Body of pancreas (tissue), 4 donors: ENCODE measurements around the gene ABCC6. TPM values are rescaled to one million over a fixed set of nuclear protein-coding genes. Genes with fewer than 3 reads are reported as not detected.

ENCODE experiments used
- ATAC-seq: fragments of 150-250 bp; one replicate; pipeline ENCODE4 v1.9.1; 2016
- DNase-seq, 4 donors: peaks; one replicate each; pipeline ENCODE4 v3.0.0-alpha.2; 2019
- H3K27ac ChIP-seq, 4 donors: fragments of 200-600 bp; sonication (generic); 1 replicate in 3 of 4; 2 replicates in 1 of 4; pipeline versions ENCODE4 v1.5.1 to v1.6.1; 2016 to 2019; ENCODE audit warnings: mild to moderate bottlenecking in 1 of 4, mixed read lengths in 1 of 4, moderate library complexity in 1 of 4
- H3K27me3 ChIP-seq, 2 donors: fragments of 200-600 bp; sonication (generic); one replicate each; pipeline ENCODE4 v1.6.0; 2016; ENCODE audit warnings: mild to moderate bottlenecking in 1 of 2
- H3K36me3 ChIP-seq, 2 donors: fragments of 200-600 bp; sonication (generic); replicated peaks in 1 of 2; 2 replicates each; pipeline ENCODE4 v1.5.1; 2016; ENCODE audit warnings: low read depth in 2 of 2; ENCODE audit not compliant: insufficient read depth in 1 of 2
- H3K4me1 ChIP-seq: fragments of 200-600 bp; sonication (generic); one replicate; pipeline ENCODE4 v1.6.0; 2016
- H3K4me3 ChIP-seq, 2 donors: fragments of 200-600 bp; sonication (generic); 1 replicate in 1 of 2; 2 replicates in 1 of 2; pipeline ENCODE4 v1.5.1; 2016 to 2019
- H3K9me3 ChIP-seq, 3 donors: fragments of 200-600 bp; sonication (generic); 1 replicate in 2 of 3; 2 replicates in 1 of 3; pipeline ENCODE4 v1.5.1; 2016
- POLR2A ChIP-seq, 3 donors: fragments of 450-650 bp; IDR thresholded peaks; one replicate each; pipeline ENCODE4 v1.6.1; 2016; ENCODE audit warnings: antibody characterized with exemption in 3 of 3, mild to moderate bottlenecking in 2 of 3
- WGBS, 2 donors: methylation state at CpG; one replicate each; pipeline ENCODE4 v1.1.5; 2017; 5-methylcytosine and 5-hydroxymethylcytosine counted together
- intact Hi-C: fragments of 100-400 bp; cut with DNase I; formaldehyde crosslinking; loops from one replicate; pipeline ENCODE4 v1.15.1; 2023
- total RNA-seq, 2 donors: library from RNA; depleted of rRNA; stranded (reverse); fragments of >200 nt; gene quantifications; one replicate each; pipeline ENCODE4 v1.1.0, GENCODE V29; 2016
- TF ChIP-seq, protein P1 (sequence below), 7 experiments: fragments of 450-650 bp in 4 of 7; fragments of 200-600 bp in 3 of 7; sonication (generic) in 3 of 7; IDR thresholded peaks; one replicate each; pipeline ENCODE4 v1.5.1; 2016 to 2019; ENCODE audit warnings: antibody characterized with exemption in 7 of 7

ABCC6 gene
- total RNA-seq, 2 donors from 2014 or later: 19.4 to 45.1 TPM

DNA sequence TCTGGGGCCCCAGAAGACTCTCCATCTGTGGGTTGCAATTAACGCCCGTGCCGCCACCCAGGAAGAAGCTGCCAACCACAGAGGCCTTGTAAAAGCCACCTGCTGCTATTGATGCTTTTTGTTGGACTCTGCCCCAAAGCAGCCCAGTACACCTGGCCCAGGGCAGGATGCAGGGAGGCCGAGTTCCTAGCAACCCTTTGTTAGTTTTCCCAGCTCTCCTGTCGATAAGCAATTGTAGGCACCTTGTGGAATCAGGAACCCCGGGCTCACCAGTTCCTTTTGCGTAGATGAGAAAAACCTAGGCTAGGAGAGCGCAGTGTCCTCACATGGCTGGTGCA is 103.3 kb downstream of the ABCC6 start:
- DNase-seq: peak in 2 of 4 donors; percentile 57 to 59
- Histone ChIP-seq H3K36me3 (peaks cover 0 to 3% of the 10 kb centered on the region in 2 donors), H3K9me3 (no peaks in the 10 kb centered on the region), H3K4me3 (no peak overlapping the region), H3K27me3 (no peaks in the 10 kb centered on the region), H3K27ac (peak overlapping the region in 1 of 4 donors; percentile 5), H3K4me1 (no peaks in the 10 kb centered on the region)
- intact Hi-C loops: loop anchor here (5.0 to 10.0 kb wide), 2 partner anchors 248 to 355 kb away; no protein-coding TSS in a partner anchor
- TF ChIP-seq, protein P1, sequence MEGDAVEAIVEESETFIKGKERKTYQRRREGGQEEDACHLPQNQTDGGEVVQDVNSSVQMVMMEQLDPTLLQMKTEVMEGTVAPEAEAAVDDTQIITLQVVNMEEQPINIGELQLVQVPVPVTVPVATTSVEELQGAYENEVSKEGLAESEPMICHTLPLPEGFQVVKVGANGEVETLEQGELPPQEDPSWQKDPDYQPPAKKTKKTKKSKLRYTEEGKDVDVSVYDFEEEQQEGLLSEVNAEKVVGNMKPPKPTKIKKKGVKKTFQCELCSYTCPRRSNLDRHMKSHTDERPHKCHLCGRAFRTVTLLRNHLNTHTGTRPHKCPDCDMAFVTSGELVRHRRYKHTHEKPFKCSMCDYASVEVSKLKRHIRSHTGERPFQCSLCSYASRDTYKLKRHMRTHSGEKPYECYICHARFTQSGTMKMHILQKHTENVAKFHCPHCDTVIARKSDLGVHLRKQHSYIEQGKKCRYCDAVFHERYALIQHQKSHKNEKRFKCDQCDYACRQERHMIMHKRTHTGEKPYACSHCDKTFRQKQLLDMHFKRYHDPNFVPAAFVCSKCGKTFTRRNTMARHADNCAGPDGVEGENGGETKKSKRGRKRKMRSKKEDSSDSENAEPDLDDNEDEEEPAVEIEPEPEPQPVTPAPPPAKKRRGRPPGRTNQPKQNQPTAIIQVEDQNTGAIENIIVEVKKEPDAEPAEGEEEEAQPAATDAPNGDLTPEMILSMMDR (IDR thresholded peaks at IDR 0.05): no peak
- TF ChIP-seq POLR2A (IDR thresholded peaks at IDR 0.05): no peak
- 32 to 40% methylated on average over 3 to 8 of the region's 8 CpGs for WGBS, 2 donors
- ATAC-seq: peak; percentile 52

DNA sequence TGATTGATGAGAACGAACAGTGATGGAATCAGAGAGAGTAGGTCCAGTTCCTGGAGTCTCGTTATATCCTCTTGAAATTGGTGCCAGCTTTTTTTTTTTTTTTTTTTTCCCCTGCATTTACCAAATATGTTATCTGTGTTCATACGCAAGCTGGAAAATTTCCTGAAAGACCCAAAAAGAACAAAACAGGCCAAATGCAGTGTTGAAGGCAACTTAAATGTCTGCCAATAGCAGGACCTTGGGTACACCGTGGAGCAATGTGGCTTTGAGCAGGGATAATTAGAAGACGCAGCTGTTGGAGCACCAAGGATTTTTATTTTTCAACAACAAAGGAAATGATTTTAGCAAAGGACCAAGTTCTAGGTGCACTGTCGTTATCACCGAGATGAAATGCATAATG is 105.0 kb downstream of the ABCC6 start:
- Histone ChIP-seq H3K27ac (no peak overlapping the region), H3K27me3 (no peaks in the 10 kb centered on the region), H3K9me3 (no peaks in the 10 kb centered on the region), H3K36me3 (peaks cover 0 to 3% of the 10 kb centered on the region in 2 donors), H3K4me3 (no peak overlapping the region), H3K4me1 (no peaks in the 10 kb centered on the region)
- intact Hi-C loops: no loop called here
- TF ChIP-seq POLR2A (IDR thresholded peaks at IDR 0.05): no peak
- TF ChIP-seq, protein P1 (IDR thresholded peaks at IDR 0.05): no peak
- DNase-seq: no peak
- no peak for ATAC-seq
- WGBS, 2 donors: 92 to 97% methylated on average over 7 of the region's 7 CpGs

DNA sequence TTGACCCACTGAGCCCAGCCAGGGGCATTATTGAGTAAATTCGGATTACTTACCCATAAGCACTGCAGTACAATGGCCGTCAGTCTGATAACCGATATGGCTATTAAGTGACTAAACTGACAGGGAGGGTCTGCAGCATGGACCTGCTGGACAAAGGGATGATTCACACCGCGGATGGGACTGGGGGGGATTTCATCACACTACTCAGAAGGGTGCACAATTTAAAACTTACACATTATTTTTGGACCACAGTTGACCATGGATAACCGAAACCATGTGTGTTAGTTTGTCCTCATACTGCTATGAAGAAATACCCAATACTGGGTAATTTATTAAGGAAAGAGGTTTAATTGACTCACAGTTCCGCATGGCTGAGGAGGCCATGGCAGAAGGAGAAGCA is 106.5 kb downstream of the ABCC6 start:
- H3K36me3 ChIP-seq: peaks cover 0 to 6% of the 10 kb centered on the region in 2 donors
- 97 to 98% methylated on average over 7 of the region's 7 CpGs for WGBS, 2 donors
- no peaks in the 10 kb centered on the region for H3K4me1 ChIP-seq
- no peaks in the 10 kb centered on the region for H3K9me3 ChIP-seq
- H3K27me3 ChIP-seq: no peaks in the 10 kb centered on the region
- no peak for DNase-seq
- H3K27ac ChIP-seq: no peak overlapping the region
- intact Hi-C loops: no loop called here
- no peak for ATAC-seq
- TF ChIP-seq POLR2A (IDR thresholded peaks at IDR 0.05): no peak
- TF ChIP-seq, protein P1 (IDR thresholded peaks at IDR 0.05): no peak
- no peak overlapping the region for H3K4me3 ChIP-seq

DNA sequence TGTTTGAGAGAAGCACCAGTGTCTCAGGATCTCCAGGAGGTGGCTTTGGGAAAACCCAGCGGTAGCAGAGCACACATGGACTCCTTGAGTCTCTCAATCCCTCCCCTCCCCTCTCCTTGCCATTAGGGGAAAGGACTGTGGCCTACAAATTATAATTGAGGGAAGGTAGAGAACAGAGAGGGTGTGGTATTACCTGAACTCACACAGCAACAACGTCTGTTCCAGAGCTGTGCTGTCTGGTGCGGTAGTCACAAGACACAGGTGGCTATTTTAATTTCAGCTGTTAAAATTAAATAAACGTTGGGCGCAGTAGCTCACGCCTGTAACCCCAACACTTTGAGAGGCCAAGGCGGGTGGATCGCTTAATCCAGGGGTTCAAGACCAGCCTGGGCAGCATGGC is 110.2 kb downstream of the ABCC6 start:
- no peak overlapping the region for H3K27ac ChIP-seq
- peaks cover 16% of the 10 kb centered on the region for H3K4me1 ChIP-seq
- no peaks in the 10 kb centered on the region for H3K9me3 ChIP-seq
- intact Hi-C loops: no loop called here
- 92 to 96% methylated on average over 8 of the region's 8 CpGs for WGBS, 2 donors
- TF ChIP-seq, protein P1 (IDR thresholded peaks at IDR 0.05): no peak
- TF ChIP-seq POLR2A (IDR thresholded peaks at IDR 0.05): no peak
- H3K4me3 ChIP-seq: no peak overlapping the region
- no peaks in the 10 kb centered on the region for H3K27me3 ChIP-seq
- no peak for DNase-seq
- ATAC-seq: no peak
- peaks cover 0 to 8% of the 10 kb centered on the region in 2 donors for H3K36me3 ChIP-seq

DNA sequence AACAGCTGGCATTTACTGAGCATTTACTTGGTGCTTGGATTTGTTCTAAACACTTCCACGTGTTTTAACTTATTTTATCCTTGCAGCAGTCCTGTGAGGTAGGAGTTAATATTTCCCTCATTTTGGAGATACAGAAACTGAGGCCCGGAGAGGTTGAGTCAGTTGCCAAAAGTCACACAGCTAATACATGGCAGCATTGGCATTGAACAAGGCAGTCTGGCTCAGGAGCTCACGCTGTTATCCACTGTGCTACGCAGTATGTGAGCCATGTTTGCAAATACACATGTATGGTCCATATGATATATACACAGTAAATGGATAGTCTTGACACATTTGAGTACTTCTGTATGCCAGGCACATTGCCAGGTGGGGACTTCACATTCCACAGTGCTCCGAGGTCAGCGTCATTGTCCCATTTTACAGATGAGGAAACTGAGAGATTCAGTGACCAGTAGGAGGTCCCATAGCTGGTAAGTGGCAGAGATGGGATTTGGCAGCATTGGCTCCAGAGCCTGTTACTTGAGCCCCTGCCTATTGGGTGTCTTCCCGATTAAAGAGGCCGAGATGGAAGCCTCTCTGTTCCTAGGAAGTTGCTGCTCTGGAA is 110.7 kb downstream of the ABCC6 start:
- no peaks in the 10 kb centered on the region for H3K9me3 ChIP-seq
- DNase-seq (no peak), ATAC-seq (no peak)
- H3K4me3 ChIP-seq: no peak overlapping the region
- peaks cover 0 to 8% of the 10 kb centered on the region in 2 donors for H3K36me3 ChIP-seq
- no peaks in the 10 kb centered on the region for H3K27me3 ChIP-seq
- H3K4me1 ChIP-seq: peaks cover 16% of the 10 kb centered on the region
- TF ChIP-seq, protein P1 (IDR thresholded peaks at IDR 0.05): no peak
- TF ChIP-seq POLR2A (IDR thresholded peaks at IDR 0.05): no peak
- no peak overlapping the region for H3K27ac ChIP-seq
- WGBS, 2 donors: 81 to 85% methylated on average over 8 of the region's 8 CpGs
- intact Hi-C loops: no loop called here
